ENCODE results near the gene SFRP5.

SFRP5 gene

GRCh38 chr10:97721871-97722780 is 49.7 kb downstream of the SFRP5 start:
- Mint-ChIP-seq H3K27ac (no peak overlapping the region), H3K36me3 (ENCODE audit: low read depth) (peaks cover 28% of the 10 kb centered on the region)
- no peak for TF ChIP-seq CTCF (IDR thresholded peaks at IDR 0.05; ENCODE audit: unreplicated experiment in 3 of 3)

DNA sequence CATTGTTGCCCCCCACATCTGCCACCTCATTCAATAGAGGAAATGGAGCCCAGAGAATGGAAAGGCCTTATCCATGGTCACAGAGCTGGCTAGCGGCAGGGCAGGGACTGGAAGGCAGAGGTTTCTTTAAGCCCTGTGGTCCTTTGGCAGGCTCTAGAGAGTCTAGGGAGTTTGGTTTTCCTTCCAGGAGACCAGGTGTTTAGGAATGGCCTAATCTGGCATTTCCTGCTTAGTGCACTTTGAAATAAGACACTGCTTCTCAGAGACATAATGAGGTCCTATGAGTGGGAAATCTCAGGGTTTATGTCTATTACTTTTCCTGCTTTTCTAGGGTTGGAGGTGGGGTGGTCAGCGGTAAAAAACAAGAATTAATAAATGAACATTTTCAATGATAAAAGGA is 52.2 kb downstream of the SFRP5 start:
- Mint-ChIP-seq H3K4me1 (peaks cover 44% of the 10 kb centered on the region), H3K36me3 (ENCODE audit: low read depth) (peaks cover 40% of the 10 kb centered on the region), H3K4me3 (no peak overlapping the region), H3K27me3 (ENCODE audit: low read depth) (peaks cover 10% of the 10 kb centered on the region), H3K9me3 (no peaks in the 10 kb centered on the region), H3K27ac (peak overlapping the region in 2 of 3 experiments; percentile 30 to 41)
- no peak for TF ChIP-seq CTCF (IDR thresholded peaks at IDR 0.05; ENCODE audit: unreplicated experiment in 3 of 3)

More at GRCh38 chr10:97721871-97722780, 49.7 kb downstream of the SFRP5 start:
- H3K4me1 Mint-ChIP-seq: peaks cover 26% of the 10 kb centered on the region
- H3K9me3 Mint-ChIP-seq: no peaks in the 10 kb centered on the region
- peaks cover 5% of the 10 kb centered on the region for H3K27me3 Mint-ChIP-seq (ENCODE audit: low read depth)
- no peak overlapping the region for H3K4me3 Mint-ChIP-seq

GRCh38 chr10:97718659-97719142 is 53.1 kb downstream of the SFRP5 start:
- no peak for TF ChIP-seq CTCF (IDR thresholded peaks at IDR 0.05; ENCODE audit: unreplicated experiment in 3 of 3)

GRCh38 chr10:97718178-97718577 is 53.6 kb downstream of the SFRP5 start:
- peaks cover 40% of the 10 kb centered on the region for H3K36me3 Mint-ChIP-seq (ENCODE audit: low read depth)
- no peaks in the 10 kb centered on the region for H3K9me3 Mint-ChIP-seq
- H3K4me3 Mint-ChIP-seq: peak overlapping the region; percentile 33 to 65 (median 56)
- peaks cover 9% of the 10 kb centered on the region for H3K27me3 Mint-ChIP-seq (ENCODE audit: low read depth)
- peak overlapping the region in 2 of 3 experiments; percentile 3 to 5 for H3K27ac Mint-ChIP-seq
- TF ChIP-seq CTCF (IDR thresholded peaks at IDR 0.05; ENCODE audit: unreplicated experiment in 3 of 3): no peak
- H3K4me1 Mint-ChIP-seq: peaks cover 44% of the 10 kb centered on the region

More at GRCh38 chr10:97718659-97719142, 53.1 kb downstream of the SFRP5 start:
- peaks cover 12% of the 10 kb centered on the region for H3K27me3 Mint-ChIP-seq (ENCODE audit: low read depth)
- peaks cover 40% of the 10 kb centered on the region for H3K36me3 Mint-ChIP-seq (ENCODE audit: low read depth)
- H3K4me3 Mint-ChIP-seq: peak overlapping the region in 2 of 3 experiments; percentile 6 to 52
- peaks cover 44% of the 10 kb centered on the region for H3K4me1 Mint-ChIP-seq
- peak overlapping the region; percentile 30 to 41 (median 34) for H3K27ac Mint-ChIP-seq
- H3K9me3 Mint-ChIP-seq: no peaks in the 10 kb centered on the region

GRCh38 chr10:97717627-97718026 is 54.2 kb downstream of the SFRP5 start:
- peak overlapping the region in 1 of 3 experiments; percentile 5 for H3K27ac Mint-ChIP-seq
- H3K4me3 Mint-ChIP-seq: peak overlapping the region; percentile 8 to 43 (median 25)
- TF ChIP-seq CTCF (IDR thresholded peaks at IDR 0.05; ENCODE audit: unreplicated experiment in 3 of 3): no peak
- peaks cover 49% of the 10 kb centered on the region for H3K4me1 Mint-ChIP-seq
- H3K36me3 Mint-ChIP-seq (ENCODE audit: low read depth): peaks cover 40% of the 10 kb centered on the region
- peaks cover 9% of the 10 kb centered on the region for H3K27me3 Mint-ChIP-seq (ENCODE audit: low read depth)
- no peaks in the 10 kb centered on the region for H3K9me3 Mint-ChIP-seq

Measured in nephron (organoid).